Right cardiac atrium (tissue), 5 donors: ENCODE data around the gene PPP1R7. TPM values are rescaled to one million over a fixed set of nuclear protein-coding genes. Genes with fewer than 3 reads are reported as not detected.

Source experiments
- ATAC-seq, 2 donors: fragments of 200-7000 bp; cut with Tn5 transposase; one replicate each; pipeline versions ENCODE4 v1.8.0 to v1.9.1; 2020; ENCODE audit warnings: moderate library complexity in 2 of 2, mild to moderate bottlenecking in 1 of 2
- DNase-seq, 3 donors: peaks; one replicate each; pipeline ENCODE4 v3.0.0-alpha.2; 2020
- H3K27ac ChIP-seq: one replicate; pipeline ENCODE4 v1.5.1; 2013; ENCODE audit warnings: mild to moderate bottlenecking, low read length, control low read depth, moderate library complexity
- H3K27me3 ChIP-seq: one replicate; pipeline ENCODE4 v1.6.1; 2013; ENCODE audit not compliant: control insufficient read depth, insufficient read depth
- H3K4me1 ChIP-seq: one replicate; pipeline ENCODE4 v1.6.1; 2013; ENCODE audit warnings: low read length; ENCODE audit not compliant: control insufficient read depth, insufficient read depth
- H3K4me3 ChIP-seq: one replicate; pipeline ENCODE4 v1.5.1; 2013; ENCODE audit warnings: low read length, control low read depth
- H3K9me3 ChIP-seq: one replicate; pipeline ENCODE4 v1.6.1; 2013; ENCODE audit warnings: low read length; ENCODE audit not compliant: control insufficient read depth
- WGBS: extraction: QIAGEN DNeasy Blood & Tissue Kit; methylation state at CpG from one replicate; pipeline ENCODE4 v1.1.7; 2013; 5-methylcytosine and 5-hydroxymethylcytosine counted together
- intact Hi-C, 4 donors: fragments of 100-400 bp; cut with DNase I; formaldehyde crosslinking; loops; one replicate each; pipeline versions ENCODE4 v1.11.0 to v1.14.0; 2022 to 2023
- polyA plus RNA-seq: library from polyadenylated mRNA; stranded (reverse); fragments of 200-250 nt; gene quantifications from one replicate; pipeline ENCODE4 v1.2.3, GENCODE V29; 2013
- total RNA-seq, 4 donors: library from RNA; stranded (reverse); fragmentation: NEBNext Ultra II Directional; extraction: Animal tissue kit (Norgen Biotek cat#: 25700); gene quantifications; one replicate each; pipeline ENCODE4 v1.2.1, GENCODE V29; 2021
- donor health status: healthy with polysubstance abuse.
- donor health status: DM: no; HTN: yes; CAD: no.
- donor health status: DM: no; HTN: no; CAD: no.
- donor health status: DM: no; HTN: yes; CAD: no; lungs with severe emphysema.
- donor health status: DM: yes; HTN: yes; CAD: no.

PPP1R7 gene
- total and polyA plus RNA-seq, 5 donors = 57.7 to 112 (median 73.9) TPM

DNA sequence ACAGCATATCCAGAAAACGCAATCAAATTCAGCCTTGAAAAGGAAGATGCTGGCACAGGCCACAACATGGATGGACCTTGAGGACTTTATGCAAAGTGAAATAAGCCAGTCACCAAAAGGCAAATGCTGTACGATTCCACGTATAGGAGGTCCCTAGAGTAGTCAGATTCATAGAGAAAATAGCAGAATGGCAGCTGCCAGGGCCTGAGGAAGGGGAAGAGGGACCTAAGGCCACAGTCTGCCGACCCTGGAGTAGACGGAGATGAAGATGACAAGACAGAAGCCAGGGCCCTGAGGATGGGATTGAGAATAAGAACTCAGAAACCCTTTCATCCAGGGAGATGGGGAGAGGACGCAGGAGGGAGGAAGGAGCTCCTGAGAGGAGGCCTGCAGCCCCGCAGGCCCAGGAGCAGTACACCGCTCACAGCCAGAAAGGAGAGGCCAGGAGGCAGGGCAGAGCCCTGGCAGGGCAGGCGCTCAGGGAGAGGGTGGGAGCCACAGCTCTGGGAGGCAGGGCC lies 40.1 kb upstream of the PPP1R7 start:
- ATAC-seq (peak in 1 of 2 donors; percentile 19), DNase-seq (no peak)
- WGBS = 90% methylated on average over 9 of the region's 9 CpGs
- Histone ChIP-seq H3K4me1 (no peaks in the 10 kb centered on the region), H3K27me3 (no peaks in the 10 kb centered on the region), H3K9me3 (no peaks in the 10 kb centered on the region), H3K27ac (no peak overlapping the region), H3K4me3 (no peak overlapping the region)
- intact Hi-C loops = no loop called here

DNA sequence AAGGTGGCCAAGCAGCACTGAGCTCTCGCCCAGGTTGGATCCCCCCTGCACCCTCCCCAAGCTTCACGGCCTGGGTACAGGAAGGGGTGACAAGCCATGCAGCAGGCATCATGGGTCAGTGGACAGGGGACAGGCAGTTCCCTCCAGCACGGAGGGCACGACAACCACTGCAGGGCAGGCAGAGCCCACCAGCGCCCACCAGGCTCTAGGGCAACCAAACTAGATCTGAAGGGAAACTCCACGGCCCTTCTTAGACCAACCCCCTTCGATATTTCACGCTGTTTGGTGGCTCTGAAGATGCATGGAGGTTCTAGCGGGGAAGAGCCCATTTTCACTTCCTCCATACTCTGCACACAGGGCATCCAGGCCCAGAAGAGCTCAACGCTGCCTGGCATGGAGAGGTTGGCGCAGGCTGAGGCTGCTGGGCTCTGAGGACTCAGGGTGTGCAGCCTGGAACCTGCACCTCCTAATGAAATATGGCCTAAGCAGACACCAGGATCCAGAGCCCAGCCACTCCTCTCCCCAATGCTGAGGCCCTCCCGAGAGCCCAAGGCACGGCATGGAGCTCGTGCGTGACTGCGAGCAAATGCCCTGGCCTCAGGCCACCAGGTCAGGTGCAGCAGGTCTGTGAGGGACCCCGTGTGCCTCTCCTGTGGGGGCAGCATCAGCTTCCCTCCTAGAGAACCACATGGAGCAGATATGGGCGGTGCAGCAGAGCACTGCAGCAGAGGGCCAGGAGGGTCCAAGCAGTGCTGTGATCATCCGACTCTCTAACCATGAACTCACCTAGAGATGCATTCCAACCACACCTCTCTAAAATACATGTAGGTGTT lies 39.4 kb upstream of the PPP1R7 start:
- no peak for DNase-seq
- Histone ChIP-seq H3K4me1 (no peaks in the 10 kb centered on the region), H3K4me3 (no peak overlapping the region), H3K27me3 (no peaks in the 10 kb centered on the region), H3K27ac (no peak overlapping the region), H3K9me3 (no peaks in the 10 kb centered on the region)
- ATAC-seq = peak; percentile 15 to 31
- intact Hi-C loops = no loop called here
- WGBS = 89% methylated on average over 19 of the region's 19 CpGs

DNA sequence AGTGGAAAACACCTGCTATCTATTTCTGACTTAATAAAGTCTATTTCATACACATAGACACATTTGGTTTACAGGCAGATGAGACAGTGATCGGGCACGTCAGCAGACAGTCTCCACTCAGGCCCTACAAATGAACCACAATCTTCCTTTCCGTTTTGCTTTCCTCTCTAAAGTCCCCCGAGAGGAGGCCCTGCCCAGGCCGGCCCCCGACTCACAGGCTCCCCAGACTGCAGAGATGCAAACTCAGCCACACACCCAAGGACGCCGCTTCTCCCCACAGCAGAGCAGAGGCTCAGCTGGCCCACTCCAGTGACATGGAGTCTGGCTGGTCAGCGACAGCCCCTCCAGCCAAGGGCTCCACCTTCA lies 38.8 kb upstream of the PPP1R7 start:
- ATAC-seq (no peak), DNase-seq (no peak)
- Histone ChIP-seq H3K27ac (no peak overlapping the region), H3K4me1 (no peaks in the 10 kb centered on the region), H3K9me3 (no peaks in the 10 kb centered on the region), H3K4me3 (no peak overlapping the region), H3K27me3 (no peaks in the 10 kb centered on the region)
- intact Hi-C loops = no loop called here
- WGBS = 74% methylated on average over 9 of the region's 9 CpGs

DNA sequence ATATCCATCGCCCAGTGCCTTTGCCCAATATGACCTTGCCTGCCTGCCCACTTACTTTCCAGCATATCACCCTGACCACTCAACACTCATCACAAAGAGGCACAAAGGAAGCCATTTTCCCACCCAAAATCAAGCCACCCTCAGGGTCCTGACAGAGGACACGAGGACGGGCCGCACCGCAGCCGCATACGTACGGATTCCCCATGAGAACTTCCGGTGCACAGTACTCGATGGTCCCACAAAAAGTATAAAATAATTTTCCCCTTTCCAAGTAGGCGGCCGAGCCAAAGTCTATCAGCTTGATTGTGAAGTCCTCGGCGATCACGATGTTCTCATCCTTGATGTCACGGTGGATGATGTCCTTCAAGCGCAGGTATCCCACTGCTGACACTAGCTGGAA lies 38.2 kb upstream of the PPP1R7 start:
- H3K9me3 ChIP-seq = no peaks in the 10 kb centered on the region
- H3K4me1 ChIP-seq = no peaks in the 10 kb centered on the region
- H3K4me3 ChIP-seq = no peak overlapping the region
- no peak overlapping the region for H3K27ac ChIP-seq
- H3K27me3 ChIP-seq = no peaks in the 10 kb centered on the region
- intact Hi-C loops = no loop called here
- ATAC-seq (no peak), DNase-seq (no peak)
- WGBS = 92% methylated on average over 17 of the region's 17 CpGs

DNA sequence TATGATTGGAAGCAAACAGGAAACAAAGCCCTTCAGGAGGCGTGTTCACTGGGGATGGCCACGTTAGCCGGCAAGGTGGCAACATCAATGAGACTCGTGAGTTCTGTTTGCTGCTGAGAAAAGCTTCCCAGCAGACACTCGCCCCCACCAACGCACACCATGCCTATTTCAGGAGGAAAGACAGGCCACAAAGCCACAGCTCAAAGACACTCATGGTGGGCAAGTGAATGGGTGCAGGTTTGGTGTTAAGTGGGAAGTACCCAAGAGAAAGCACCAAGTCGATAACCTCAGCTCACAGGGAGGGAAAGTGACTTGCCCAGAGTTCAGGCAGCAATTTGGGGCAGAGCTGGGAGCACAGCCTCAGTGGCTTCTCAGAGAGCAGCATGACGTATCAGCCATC lies 37.7 kb upstream of the PPP1R7 start:
- Histone ChIP-seq H3K27me3 (no peaks in the 10 kb centered on the region), H3K27ac (no peak overlapping the region), H3K9me3 (no peaks in the 10 kb centered on the region), H3K4me1 (no peaks in the 10 kb centered on the region), H3K4me3 (no peak overlapping the region)
- no peak for ATAC-seq
- WGBS = 85% methylated on average over 8 of the region's 8 CpGs
- DNase-seq = no peak
- intact Hi-C loops = no loop called here

DNA sequence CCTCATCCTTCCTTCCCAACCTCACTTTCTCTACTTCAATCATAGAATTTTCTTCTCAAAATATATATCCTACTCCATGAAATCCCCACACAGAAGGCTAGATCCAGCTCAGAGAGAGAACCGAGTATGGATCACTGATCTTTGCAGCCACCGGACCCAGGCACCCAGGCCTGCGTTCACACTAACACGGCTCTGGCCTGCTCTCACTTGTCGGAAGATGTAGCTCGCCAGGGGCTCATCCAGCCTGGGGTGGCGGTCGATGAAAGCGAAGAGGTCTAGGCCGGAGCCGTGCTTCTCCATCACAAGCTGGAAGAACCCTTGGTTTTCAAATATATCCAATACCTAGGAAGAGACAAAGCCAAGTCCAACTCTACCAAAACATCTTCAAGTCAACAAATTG lies 35.4 kb upstream of the PPP1R7 start:
- WGBS = 88% methylated on average over 11 of the region's 11 CpGs
- H3K27ac ChIP-seq = no peak overlapping the region

DNA sequence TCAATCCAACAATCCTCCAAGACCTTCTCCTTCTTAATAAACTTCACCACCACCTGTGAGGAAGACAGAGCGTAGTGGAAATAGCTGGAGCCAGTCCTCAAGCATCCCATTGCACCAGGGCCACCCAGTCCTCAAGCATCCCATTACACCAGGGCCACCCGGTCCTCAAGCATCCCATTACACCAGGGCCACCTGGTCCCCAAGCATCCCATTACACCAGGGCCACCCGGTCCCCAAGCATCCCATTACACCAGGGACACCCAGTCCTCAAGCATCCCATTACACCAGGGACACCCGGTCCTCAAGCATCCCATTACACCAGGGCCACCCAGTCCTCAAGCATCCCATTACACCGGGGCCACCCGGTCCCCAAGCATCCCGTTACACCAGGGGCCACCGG lies 34.9 kb upstream of the PPP1R7 start:
- no peak overlapping the region for H3K27ac ChIP-seq
- H3K9me3 ChIP-seq = no peaks in the 10 kb centered on the region
- ATAC-seq (no peak), DNase-seq (no peak)
- no peaks in the 10 kb centered on the region for H3K4me1 ChIP-seq
- 91% methylated on average over 8 of the region's 8 CpGs for whole genome bisulfite sequencing
- no peaks in the 10 kb centered on the region for H3K27me3 ChIP-seq
- no peak overlapping the region for H3K4me3 ChIP-seq
- intact Hi-C loops = no loop called here

More for the DNA sequence above, 35.4 kb upstream of the PPP1R7 start:
- ATAC-seq = no peak
- Histone ChIP-seq H3K4me3 (no peak overlapping the region), H3K9me3 (no peaks in the 10 kb centered on the region), H3K4me1 (no peaks in the 10 kb centered on the region), H3K27me3 (no peaks in the 10 kb centered on the region)
- DNase-seq = no peak
- intact Hi-C loops = no loop called here

DNA sequence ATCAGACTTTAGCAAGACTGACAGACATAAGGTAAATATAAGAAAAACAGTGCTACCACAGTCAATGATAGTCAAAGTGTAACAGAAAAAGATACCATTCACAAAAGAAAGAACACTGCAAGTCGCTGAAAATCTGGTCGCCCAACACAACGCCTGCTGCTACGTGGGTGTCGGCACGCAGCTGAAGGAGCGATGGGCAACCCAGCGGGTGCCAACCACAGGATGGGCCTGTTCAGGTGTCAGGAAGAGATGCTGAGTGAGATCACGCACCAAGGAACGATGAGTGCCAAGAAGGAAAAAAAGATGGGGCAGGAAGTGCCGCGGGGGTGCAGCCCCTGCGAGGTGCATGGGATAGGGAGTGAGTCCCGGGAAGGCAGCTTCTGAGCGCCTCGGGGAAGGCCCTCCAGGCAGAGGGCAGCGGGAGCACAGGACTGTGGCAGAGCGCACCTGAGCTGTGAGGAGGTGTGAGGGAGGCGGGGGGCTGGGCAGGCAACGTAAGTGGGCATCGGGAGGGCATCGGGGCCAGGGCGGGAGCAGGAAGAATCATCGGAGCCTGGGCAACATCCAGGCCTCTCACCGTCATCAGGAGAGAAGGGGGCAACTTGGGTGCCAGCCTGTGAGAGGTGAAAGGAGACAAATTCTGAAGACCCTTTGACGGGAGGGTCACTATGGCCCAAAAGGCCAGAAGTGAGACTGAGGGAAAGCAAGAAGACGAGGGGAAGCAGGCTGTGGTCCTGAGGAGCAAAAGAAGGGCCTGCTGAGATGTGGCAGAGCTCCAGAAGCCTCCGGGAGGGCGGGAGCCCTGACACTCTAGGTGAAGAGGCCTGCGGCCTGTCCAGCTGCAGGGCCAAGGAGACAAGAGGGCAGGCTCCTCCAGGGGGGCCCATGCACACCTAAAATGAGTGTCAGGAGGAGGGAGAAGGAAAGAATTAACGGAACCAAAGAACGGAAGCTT lies 33.4 kb upstream of the PPP1R7 start:
- no peaks in the 10 kb centered on the region for H3K9me3 ChIP-seq
- intact Hi-C loops = no loop called here
- no peaks in the 10 kb centered on the region for H3K27me3 ChIP-seq
- DNase-seq = no peak
- no peaks in the 10 kb centered on the region for H3K4me1 ChIP-seq
- no peak overlapping the region for H3K4me3 ChIP-seq
- H3K27ac ChIP-seq = no peak overlapping the region
- WGBS = 94% methylated on average over 32 of the region's 32 CpGs
- ATAC-seq = no peak

DNA sequence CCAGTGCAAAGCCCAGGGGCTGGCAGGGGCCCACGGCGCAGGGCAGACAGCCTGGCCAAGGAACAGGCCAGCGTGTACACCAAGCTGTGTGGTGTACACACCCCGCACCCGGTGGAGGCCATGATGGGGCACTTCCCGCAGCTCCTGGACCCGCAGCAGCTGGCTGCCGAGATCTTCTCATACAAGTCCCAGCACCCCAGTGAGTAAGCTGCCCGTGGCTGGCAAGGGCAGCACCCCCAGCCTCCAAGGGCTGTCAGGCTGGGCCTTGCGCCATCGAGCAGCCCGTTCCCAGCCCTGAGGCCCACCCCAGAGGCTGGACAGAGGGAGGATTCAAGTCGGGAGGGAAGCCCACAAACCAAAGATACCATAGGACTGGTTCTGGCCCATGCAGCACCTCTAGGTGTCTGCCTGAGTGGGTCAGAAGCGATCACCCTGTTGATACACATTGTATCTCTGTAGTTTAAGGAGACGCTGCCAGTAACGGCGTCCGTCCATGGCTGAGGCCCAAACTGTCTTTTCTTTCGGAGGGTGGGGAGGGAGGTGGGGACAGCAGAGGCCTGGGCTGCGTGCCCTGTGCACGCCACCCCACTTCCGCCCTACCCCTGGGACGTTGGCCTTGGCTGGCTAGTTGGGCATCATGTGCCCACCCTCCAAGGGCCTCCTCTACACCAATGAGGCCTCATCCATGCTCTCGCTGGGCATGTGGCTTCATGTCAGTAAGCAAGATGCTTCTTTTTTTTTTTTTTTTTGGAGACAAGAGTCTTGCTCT lies 31.3 kb upstream of the PPP1R7 start:
- ATAC-seq (no peak), DNase-seq (no peak)
- intact Hi-C loops = no loop called here
- WGBS = 95% methylated on average over 24 of the region's 24 CpGs
- no peaks in the 10 kb centered on the region for H3K27me3 ChIP-seq
- no peak overlapping the region for H3K4me3 ChIP-seq
- no peaks in the 10 kb centered on the region for H3K9me3 ChIP-seq
- no peak overlapping the region for H3K27ac ChIP-seq
- H3K4me1 ChIP-seq = no peaks in the 10 kb centered on the region

DNA sequence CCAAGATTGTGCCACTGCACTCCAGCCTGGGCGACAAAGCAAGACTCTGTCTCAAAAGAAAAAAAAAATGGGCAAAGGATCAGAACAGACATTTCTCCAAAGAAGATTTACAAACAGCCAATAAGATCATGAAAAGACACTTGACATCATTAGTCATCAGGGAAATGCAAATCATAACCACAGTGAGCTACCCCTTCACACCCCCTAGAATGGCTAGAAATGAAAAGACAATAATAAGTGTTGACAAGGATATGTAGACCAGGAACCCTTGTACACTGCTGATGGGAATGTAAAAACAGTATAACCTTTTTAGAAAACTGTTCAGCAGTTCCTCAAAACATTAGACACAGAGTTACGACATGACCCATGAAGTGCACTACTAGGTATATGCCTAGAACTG lies 29.8 kb upstream of the PPP1R7 start:
- no peak for DNase-seq
- no peak overlapping the region for H3K27ac ChIP-seq
- intact Hi-C loops = no loop called here
- over 99% methylated on average over 2 of the region's 2 CpGs for WGBS
- ATAC-seq = no peak
- H3K27me3 ChIP-seq = no peaks in the 10 kb centered on the region
- no peaks in the 10 kb centered on the region for H3K4me1 ChIP-seq
- no peak overlapping the region for H3K4me3 ChIP-seq
- no peaks in the 10 kb centered on the region for H3K9me3 ChIP-seq
